ENCODE measurements around the gene C16orf89.
"Not testable (repeated sequence)": the region's sequence is repeated elsewhere in the genome, so short reads cannot be mapped to it uniquely, and the experiment has no call there.

Gene C16orf89

DNA sequence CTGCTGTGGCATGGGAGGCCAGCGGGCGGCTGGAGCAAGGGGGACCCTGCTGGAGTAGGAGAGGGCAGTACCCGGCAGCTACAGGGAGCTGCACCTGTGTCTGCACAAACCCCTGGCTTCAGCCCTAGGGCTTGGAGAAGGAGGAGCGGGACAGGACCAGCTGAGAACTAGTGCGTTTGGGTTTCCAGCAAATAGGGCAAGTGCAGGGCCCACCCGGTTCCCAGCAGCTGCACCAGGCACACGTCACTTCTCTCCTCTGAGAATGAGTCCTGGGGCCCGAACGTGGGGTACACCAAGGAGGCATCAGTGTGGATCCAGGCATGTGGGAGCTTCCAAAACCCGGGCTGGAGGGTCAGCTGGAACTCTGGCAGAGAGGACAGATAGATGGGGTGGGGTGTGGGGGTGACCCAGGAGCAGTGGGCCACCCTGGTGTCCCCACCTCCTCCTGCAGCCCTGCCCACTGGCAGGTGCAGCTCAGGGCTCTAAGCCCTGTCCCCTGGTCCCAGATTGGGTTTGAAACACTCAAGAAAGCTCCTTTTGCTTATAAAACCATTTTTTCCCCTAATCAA, 5.6 kb downstream of the C16orf89 start:
- Mint-ChIP-seq H3K9me3 (no peaks in the 10 kb centered on the region), H3K27me3 (peaks cover 21% of the 10 kb centered on the region), H3K27ac (no peak overlapping the region), H3K4me1 (no peaks in the 10 kb centered on the region), H3K36me3 (no peaks in the 10 kb centered on the region), H3K4me3 (no peak overlapping the region)
- DNase-seq (ENCODE audit: low spot score in 2 of 2) = no peak
- ATAC-seq (ENCODE audit: low read depth) = no peak

DNA sequence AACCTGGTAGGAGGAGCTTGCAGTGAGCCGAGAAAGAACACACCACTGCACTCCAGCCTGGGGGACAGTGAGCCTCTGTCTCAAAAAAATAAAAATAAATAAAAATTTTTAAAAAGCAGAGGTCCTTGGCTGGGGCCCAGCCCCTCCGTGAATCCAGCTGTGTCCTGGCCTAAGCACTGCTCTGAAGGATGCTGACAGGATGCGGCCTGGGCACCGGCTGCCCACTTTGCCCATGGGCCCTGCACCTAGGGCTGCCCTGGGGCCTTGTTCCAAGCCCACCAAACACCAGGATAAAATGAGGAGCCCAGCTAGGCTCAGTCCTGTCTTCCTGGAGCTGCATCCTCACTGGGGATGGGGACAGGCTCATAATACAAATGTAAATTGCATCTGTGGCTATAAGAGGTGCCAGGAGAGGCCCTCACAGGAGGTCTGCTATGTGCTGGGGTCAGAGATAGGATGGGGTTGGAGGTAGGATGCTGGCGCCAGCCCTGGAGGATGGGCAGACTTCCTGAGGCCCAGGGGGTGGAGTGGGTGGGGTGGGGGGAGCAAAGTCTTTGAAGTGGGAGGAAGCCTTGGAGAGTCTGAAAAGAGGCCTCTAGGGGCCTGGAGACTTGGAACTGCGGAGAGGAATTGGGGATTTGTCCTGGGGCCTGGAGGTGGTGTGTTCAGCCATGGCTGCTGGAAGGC, 6.2 kb downstream of the C16orf89 start:
- no peak for ATAC-seq (ENCODE audit: low read depth)
- Mint-ChIP-seq H3K4me3 (no peak overlapping the region), H3K36me3 (no peaks in the 10 kb centered on the region), H3K9me3 (no peaks in the 10 kb centered on the region), H3K4me1 (no peaks in the 10 kb centered on the region), H3K27ac (no peak overlapping the region), H3K27me3 (peaks cover 21% of the 10 kb centered on the region)
- no peak for DNase-seq (ENCODE audit: low spot score in 2 of 2)

DNA sequence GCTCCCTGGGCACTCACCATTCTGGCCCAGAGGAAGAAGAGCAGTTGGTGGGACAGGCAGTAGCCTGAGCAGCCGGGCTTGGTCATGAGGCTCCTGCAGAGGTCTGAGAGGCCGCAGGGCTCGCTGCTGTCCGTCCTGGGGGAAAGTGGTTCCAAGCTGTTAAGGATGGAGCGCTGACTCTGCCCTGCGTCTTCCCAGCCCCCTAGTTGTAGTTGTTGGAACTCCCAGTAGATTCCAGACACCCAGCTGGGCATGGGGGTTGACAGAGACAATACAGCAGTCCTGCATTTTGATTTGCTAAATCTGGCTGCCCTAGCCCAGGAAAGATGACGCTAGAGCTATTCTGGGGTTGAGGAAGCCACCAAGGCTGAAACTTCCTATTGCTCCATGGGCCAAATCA, 7.3 kb downstream of the C16orf89 start:
- peaks cover 21% of the 10 kb centered on the region for H3K27me3 Mint-ChIP-seq
- no peak overlapping the region for H3K27ac Mint-ChIP-seq
- ATAC-seq (ENCODE audit: low read depth) (no peak), DNase-seq (ENCODE audit: low spot score in 2 of 2) (no peak)
- H3K36me3 Mint-ChIP-seq = no peaks in the 10 kb centered on the region
- no peaks in the 10 kb centered on the region for H3K9me3 Mint-ChIP-seq
- H3K4me3 Mint-ChIP-seq = no peak overlapping the region
- H3K4me1 Mint-ChIP-seq = no peaks in the 10 kb centered on the region

DNA sequence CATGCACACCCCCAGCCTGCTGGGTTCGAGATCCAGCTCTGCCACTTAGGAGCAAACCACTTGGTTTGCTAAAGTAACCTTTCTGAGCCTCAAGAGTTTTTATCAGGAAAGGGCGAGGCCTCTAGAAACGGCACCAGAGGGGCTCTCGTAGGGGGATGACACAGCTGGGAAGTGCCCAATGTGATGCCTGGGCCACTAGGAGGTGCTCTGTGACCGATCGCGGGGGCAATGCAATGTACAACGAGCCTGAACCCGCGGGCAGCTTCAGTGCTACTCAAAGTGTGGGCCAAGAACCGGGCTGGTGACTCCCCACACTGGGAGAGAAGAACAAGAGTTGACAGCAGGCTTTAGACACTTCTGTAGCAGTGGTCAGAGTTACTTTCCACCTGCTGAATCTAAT, 9.4 kb downstream of the C16orf89 start:
- Mint-ChIP-seq H3K4me3 (no peak overlapping the region), H3K27me3 (peaks cover 10% of the 10 kb centered on the region), H3K4me1 (no peaks in the 10 kb centered on the region), H3K9me3 (peaks cover 2% of the 10 kb centered on the region), H3K36me3 (no peaks in the 10 kb centered on the region), H3K27ac (no peak overlapping the region)
- ATAC-seq (ENCODE audit: low read depth) (peak; percentile 70), DNase-seq (ENCODE audit: low spot score in 2 of 2) (no peak)

DNA sequence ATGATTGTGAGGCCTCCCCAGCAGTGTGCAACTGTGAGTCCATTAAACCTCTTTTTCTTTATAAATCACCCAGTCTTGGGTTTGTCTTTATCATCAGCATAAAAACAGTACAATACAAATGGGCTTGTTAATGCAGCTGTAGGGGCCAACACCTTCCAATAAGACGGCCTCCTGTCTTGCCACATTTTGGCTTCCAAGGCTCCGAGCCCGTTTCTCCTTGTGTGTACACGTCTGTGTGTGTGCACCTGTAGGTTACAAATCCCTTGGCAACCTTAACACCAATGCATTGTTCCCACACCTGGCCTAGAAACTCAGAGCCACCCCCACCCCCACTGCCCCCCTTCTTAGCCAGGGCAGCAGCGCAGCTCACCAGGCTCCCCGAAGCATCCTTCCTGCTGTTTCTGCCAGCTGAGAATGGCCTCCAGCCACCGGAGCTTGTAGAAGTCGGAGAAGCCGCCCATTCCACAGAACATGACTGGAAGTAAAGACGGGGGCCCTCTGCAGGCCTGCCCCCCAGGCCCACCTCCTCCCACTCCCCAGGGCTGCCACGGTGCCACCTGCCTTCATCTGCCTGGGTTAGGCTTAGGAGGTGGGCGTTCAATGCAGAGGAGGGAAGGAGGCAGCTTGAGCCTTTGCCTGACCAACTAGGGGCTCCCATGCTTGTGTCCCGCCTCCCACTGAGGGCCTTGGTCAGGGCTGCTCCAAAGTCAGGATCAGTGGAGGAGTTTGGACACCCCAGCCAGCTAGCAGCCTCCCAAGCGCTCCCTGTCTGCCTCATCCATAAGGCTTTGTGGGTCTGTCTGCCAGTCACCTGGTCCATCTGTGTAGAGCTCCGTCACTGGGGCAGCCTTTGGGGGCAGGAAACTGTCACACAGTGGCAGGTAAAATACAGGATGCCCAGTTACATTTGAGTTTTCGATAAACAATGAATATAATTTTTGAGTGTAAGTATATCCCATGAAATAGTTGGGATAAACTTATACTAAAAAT, 10.6 kb downstream of the C16orf89 start:
- no peak overlapping the region for H3K27ac Mint-ChIP-seq
- H3K9me3 Mint-ChIP-seq = peaks cover 3% of the 10 kb centered on the region
- no peak for DNase-seq (ENCODE audit: low spot score in 2 of 2)
- no peaks in the 10 kb centered on the region for H3K36me3 Mint-ChIP-seq
- H3K4me3 Mint-ChIP-seq = no peak overlapping the region
- H3K27me3 Mint-ChIP-seq = peaks cover 10% of the 10 kb centered on the region
- no peak for ATAC-seq (ENCODE audit: low read depth)
- H3K4me1 Mint-ChIP-seq = no peaks in the 10 kb centered on the region

DNA sequence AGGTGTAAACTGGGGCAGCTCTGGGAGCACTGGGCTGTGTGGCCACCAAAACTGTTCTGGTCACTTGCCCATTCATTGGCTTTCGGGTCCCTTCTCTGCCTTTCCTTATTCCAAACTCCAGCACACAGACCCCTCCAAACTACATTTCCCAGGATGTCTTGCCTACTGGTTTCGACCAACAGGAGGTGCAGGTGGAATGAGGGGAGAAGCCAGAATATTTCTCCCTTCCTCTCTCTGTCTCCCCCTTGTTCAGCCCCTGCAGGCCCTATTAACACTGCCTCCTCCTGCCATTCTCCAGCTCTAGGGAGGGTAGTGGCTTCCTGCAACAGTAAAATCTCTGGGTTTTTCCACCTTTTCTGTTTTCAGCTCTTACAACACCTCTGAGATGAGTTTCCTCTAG, 18.8 kb downstream of the C16orf89 start:
- no peak overlapping the region for H3K27ac Mint-ChIP-seq
- H3K9me3 Mint-ChIP-seq = peaks cover 10% of the 10 kb centered on the region
- DNase-seq (ENCODE audit: low spot score in 2 of 2) (no peak), ATAC-seq (ENCODE audit: low read depth) (no peak)
- no peak overlapping the region for H3K4me3 Mint-ChIP-seq
- H3K4me1 Mint-ChIP-seq = no peaks in the 10 kb centered on the region
- H3K27me3 Mint-ChIP-seq = peaks cover 8% of the 10 kb centered on the region
- peaks cover 2% of the 10 kb centered on the region for H3K36me3 Mint-ChIP-seq

DNA sequence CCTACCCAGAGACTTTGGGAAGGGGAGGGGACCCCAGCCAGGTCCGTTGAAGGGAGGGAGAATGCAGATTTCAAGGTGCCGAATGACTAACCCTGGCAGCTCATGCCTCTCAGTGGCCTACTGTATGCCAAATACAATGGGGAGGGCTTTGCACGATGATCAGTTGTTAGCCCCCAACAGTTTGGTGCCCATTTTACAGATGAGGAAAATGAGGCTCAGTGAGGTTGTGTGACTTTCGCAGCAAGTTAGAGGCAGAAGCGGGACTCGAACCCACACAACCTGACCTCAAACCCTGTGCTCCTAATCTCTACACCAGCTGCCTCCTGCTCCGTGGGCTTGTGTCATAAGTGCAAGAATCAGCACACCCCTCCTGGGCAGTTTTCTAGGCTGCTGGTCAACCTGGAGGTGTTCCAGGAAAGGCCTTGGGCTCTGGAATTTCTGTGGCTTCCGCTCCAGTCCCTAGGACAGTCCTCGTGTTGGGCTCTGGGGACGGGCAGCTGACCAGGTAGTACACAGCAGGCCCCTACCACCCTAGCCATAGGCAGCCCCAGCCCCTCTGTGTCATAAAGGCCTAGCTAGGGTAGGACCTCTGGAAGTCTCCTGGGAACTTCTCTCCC, 20.1 kb downstream of the C16orf89 start:
- ATAC-seq (ENCODE audit: low read depth) (no peak), DNase-seq (ENCODE audit: low spot score in 2 of 2) (no peak)
- H3K4me3 Mint-ChIP-seq = no peak overlapping the region
- no peak overlapping the region for H3K27ac Mint-ChIP-seq
- H3K27me3 Mint-ChIP-seq = peaks cover 11% of the 10 kb centered on the region
- H3K9me3 Mint-ChIP-seq = peaks cover 6% of the 10 kb centered on the region
- H3K36me3 Mint-ChIP-seq = peaks cover 2% of the 10 kb centered on the region
- H3K4me1 Mint-ChIP-seq = peaks cover 4% of the 10 kb centered on the region

DNA sequence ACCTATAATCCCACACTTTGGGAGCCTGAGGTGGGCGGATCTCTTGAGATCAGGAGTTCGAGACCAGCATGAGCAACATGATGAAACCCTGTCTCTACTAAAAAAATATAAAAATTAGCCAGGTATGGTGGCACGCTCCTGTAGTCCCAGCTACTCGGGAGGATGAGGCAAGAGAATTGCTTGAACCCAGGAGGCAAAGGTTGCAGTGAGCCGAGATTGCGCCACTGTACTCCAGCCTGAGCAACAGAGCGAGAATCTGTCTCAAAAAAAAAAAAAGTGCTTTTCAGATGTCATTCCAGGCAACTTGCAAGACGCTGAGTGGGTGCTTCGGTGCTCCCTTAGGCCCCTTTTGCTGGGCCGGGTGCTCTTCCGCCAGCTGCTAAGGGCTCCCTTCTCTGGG, 21.2 kb downstream of the C16orf89 start:
- not testable (repeated sequence) for H3K27ac Mint-ChIP-seq; H3K4me1 Mint-ChIP-seq; DNase-seq (ENCODE audit: low spot score in 2 of 2); H3K36me3 Mint-ChIP-seq; ATAC-seq (ENCODE audit: low read depth); H3K9me3 Mint-ChIP-seq; H3K4me3 Mint-ChIP-seq
- peaks cover 11% of the 10 kb centered on the region for H3K27me3 Mint-ChIP-seq

DNA sequence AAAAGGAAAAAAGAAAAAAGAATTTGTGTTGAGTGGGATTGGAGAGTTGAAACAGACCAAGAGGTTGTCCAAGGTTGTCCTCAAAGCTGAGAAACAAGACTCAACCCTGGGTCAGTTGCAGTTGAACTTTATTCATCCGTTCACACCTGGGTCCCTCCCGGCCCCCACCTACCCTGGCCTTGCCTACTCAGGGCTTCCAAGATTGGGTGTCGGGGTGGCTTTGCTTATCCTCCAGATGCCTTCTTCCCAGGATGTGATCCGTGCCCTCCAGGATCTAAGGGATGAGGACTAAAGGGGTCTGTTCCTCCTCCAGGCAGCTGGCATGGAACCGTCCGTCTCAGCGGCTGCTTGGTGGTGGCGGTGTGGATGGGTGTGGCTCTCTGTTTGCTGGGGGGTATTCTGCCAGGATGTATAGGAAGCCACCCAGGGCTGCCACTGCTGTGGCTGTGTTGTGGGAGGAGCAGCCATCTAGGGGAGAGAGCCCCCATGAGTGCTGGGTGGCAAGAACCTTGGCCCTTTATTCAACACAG, 21.7 kb downstream of the C16orf89 start:
- peaks cover 2% of the 10 kb centered on the region for H3K36me3 Mint-ChIP-seq
- H3K9me3 Mint-ChIP-seq = peaks cover 2% of the 10 kb centered on the region
- H3K4me1 Mint-ChIP-seq = peaks cover 4% of the 10 kb centered on the region
- no peak for ATAC-seq (ENCODE audit: low read depth)
- H3K4me3 Mint-ChIP-seq = no peak overlapping the region
- no peak overlapping the region for H3K27ac Mint-ChIP-seq
- no peak for DNase-seq (ENCODE audit: low spot score in 2 of 2)
- peaks cover 11% of the 10 kb centered on the region for H3K27me3 Mint-ChIP-seq

DNA sequence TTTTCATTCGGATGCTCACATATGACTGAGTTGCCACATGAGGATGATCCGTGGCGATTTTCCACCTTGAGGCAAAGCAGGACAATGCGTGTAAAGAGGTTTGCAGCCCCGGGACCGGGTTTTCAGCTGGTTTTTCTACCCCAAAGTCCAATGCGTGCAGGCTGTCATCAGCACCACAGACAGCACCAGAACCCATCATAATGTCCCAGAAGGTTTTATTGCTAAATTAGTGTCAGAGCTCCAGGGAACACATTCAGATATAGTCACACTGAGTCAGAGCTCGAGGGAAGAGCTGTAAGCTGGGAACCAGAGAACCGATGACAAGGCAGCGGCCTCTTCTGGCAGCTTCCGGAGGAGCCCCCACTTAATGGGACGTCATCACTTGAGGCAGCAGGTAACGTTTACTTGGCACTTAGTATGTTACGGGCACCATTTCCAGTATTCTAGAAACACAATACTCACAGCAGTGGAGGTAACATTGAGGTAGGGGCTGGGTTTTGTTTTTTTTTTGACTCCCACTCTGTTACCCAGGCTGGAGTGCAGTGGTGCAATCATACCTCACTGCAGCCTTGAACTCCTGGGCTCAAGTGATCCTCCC, 23.1 kb downstream of the C16orf89 start:
- DNase-seq (ENCODE audit: low spot score in 2 of 2) = no peak
- H3K27ac Mint-ChIP-seq = no peak overlapping the region
- H3K4me1 Mint-ChIP-seq = peaks cover 4% of the 10 kb centered on the region
- no peak overlapping the region for H3K4me3 Mint-ChIP-seq
- H3K9me3 Mint-ChIP-seq = no peaks in the 10 kb centered on the region
- H3K27me3 Mint-ChIP-seq = peaks cover 11% of the 10 kb centered on the region
- peaks cover 2% of the 10 kb centered on the region for H3K36me3 Mint-ChIP-seq
- no peak for ATAC-seq (ENCODE audit: low read depth)

DNA sequence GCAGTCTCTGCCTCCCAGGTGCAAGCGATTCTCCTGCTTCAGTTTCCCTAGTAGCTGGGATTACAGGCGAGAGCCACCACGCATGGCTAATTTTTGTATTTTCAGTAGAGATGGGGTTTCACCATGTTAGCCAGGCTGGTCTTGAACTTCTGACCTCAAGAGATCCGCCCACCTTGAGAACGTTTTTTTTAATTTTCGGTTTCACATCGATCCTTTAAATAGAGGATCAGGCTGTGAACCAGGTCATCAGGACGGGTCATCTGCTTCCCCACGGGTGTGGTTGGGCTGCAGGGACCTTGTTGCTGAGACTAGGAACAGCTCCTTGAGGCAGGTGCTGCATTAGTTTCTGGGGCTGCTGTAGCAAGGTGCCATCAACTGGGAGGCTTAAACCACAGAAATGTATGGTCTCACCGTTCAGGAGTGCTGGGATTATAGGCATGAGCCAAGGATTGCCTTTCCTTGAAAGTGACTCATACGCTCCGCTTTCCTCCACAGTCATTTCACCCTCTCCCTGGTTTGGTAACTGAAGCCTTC, 24.1 kb downstream of the C16orf89 start:
- Mint-ChIP-seq H3K27me3 (peaks cover 9% of the 10 kb centered on the region), H3K4me1 (peaks cover 6% of the 10 kb centered on the region), H3K36me3 (peaks cover 2% of the 10 kb centered on the region), H3K4me3 (no peak overlapping the region), H3K9me3 (no peaks in the 10 kb centered on the region), H3K27ac (no peak overlapping the region)
- no peak for DNase-seq (ENCODE audit: low spot score in 2 of 2)
- no peak for ATAC-seq (ENCODE audit: low read depth)

DNA sequence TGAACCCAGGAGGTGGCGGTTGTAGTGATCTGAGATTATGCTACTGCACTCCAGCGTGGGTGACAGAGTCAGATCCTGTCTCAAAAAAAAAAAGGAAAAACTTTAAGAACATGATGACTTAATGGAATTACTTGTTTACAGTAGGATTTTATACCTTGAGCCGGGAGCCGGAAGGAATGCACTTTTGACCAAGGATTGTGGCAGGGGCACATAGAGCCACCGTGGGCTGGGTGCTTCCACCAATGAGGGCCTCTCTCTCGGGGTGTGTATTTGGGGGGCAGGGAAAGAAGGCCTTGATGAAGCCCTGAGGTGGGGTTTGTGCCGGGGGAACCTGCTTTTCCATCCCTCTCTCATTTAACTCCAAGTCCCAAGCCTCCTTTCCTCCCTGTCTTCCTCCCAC, 25.3 kb downstream of the C16orf89 start:
- peaks cover 8% of the 10 kb centered on the region for H3K4me1 Mint-ChIP-seq
- H3K9me3 Mint-ChIP-seq = no peaks in the 10 kb centered on the region
- no peaks in the 10 kb centered on the region for H3K36me3 Mint-ChIP-seq
- H3K27ac Mint-ChIP-seq = no peak overlapping the region
- H3K4me3 Mint-ChIP-seq = no peak overlapping the region
- DNase-seq (ENCODE audit: low spot score in 2 of 2) (no peak), ATAC-seq (ENCODE audit: low read depth) (no peak)
- H3K27me3 Mint-ChIP-seq = peaks cover 9% of the 10 kb centered on the region

Data from memory B cell (primary cell).